Stimulated activated CD8-positive, alpha-beta memory T cell treated with anti-CD3 and anti-CD28 coated beads, Interleukin-7, amount 100 ng/mL, for 48 hours (primary cell): ENCODE results near the gene SNX30.

ENCODE experiments used
- DNase-seq, 2 donors: peaks; one replicate each; pipeline ENCODE4 v3.0.0-alpha.2; 2020; ENCODE audit warnings: low read depth in 1 of 2; ENCODE audit errors: extremely low read depth in 1 of 2

The SNX30 gene

GRCh38 chr9:112914524-112914923 is 164.0 kb downstream of the SNX30 start:
- no peak for DNase-seq

GRCh38 chr9:112917047-112917986 is 166.8 kb downstream of the SNX30 start:
- DNase-seq, result no peak

- DNase-seq, result no peak
These were observed 167.4 kb downstream of the SNX30 start for GRCh38 chr9:112917987-112918362.

- no peak for DNase-seq
These were observed 171.0 kb downstream of the SNX30 start for GRCh38 chr9:112921549-112921948.
